ENCODE data around the gene VSIG4.
A peak's percentile ranks its signal among the peaks of the same experiment; 100 is the strongest.
"Not testable (repeated sequence)": the region's sequence is repeated elsewhere in the genome, so short reads cannot be mapped to it uniquely, and the experiment has no call there.

The VSIG4 gene

GRCh38 chrX:66039944-66040343, at the start of gene VSIG4:
Gene VSIG4 (minus strand): TSS chrX:66040080. CDS start chrX:66039998, 82 bp downstream.
- DNase-seq = no peak

- no peak for DNase-seq
Observed at GRCh38 chrX:66076801-66077200, 36.9 kb upstream of the VSIG4 start.

GRCh38 chrX:66074920-66075879, 35.3 kb upstream of the VSIG4 start:
- DNase-seq = peak; percentile 36

- no peak for DNase-seq
Observed at GRCh38 chrX:66071126-66071525, 31.2 kb upstream of the VSIG4 start.

GRCh38 chrX:66064261-66064660, 24.4 kb upstream of the VSIG4 start:
- DNase-seq = no peak

GRCh38 chrX:66057019-66057418, 17.1 kb upstream of the VSIG4 start:
- not testable (repeated sequence) for DNase-seq

GRCh38 chrX:66054978-66055377, 15.1 kb upstream of the VSIG4 start:
- no peak for DNase-seq

GRCh38 chrX:66053414-66053813, 13.5 kb upstream of the VSIG4 start:
- DNase-seq = no peak

- DNase-seq = no peak
Observed at GRCh38 chrX:66051980-66052379, 12.1 kb upstream of the VSIG4 start.

- no peak for DNase-seq
Observed at GRCh38 chrX:66050140-66050569, 10.3 kb upstream of the VSIG4 start.

GRCh38 chrX:66049056-66049455, 9.2 kb upstream of the VSIG4 start:
- no peak for DNase-seq

GRCh38 chrX:66046612-66047235, 6.8 kb upstream of the VSIG4 start:
- DNase-seq = peak; percentile 56

- DNase-seq = peak; percentile 24
Observed at GRCh38 chrX:66045894-66046293, 6.0 kb upstream of the VSIG4 start.

- no peak for DNase-seq
Observed at GRCh38 chrX:66043584-66043983, 3.7 kb upstream of the VSIG4 start.

- no peak for DNase-seq
Observed at GRCh38 chrX:66042307-66043077, 2.6 kb upstream of the VSIG4 start.

- no peak for DNase-seq
Observed at GRCh38 chrX:66038115-66038514, 1.8 kb downstream of the VSIG4 start.

- no peak for DNase-seq
Observed at GRCh38 chrX:66036231-66036630, 3.6 kb downstream of the VSIG4 start.

GRCh38 chrX:66035667-66036066, 4.2 kb downstream of the VSIG4 start:
- no peak for DNase-seq

- peak; percentile 34 for DNase-seq
Observed at GRCh38 chrX:66030505-66031317, 9.2 kb downstream of the VSIG4 start.

GRCh38 chrX:66028936-66029335, 10.9 kb downstream of the VSIG4 start:
- DNase-seq = no peak

GRCh38 chrX:66024570-66024969, 15.3 kb downstream of the VSIG4 start:
- DNase-seq = no peak

GRCh38 chrX:66024092-66024467, 15.8 kb downstream of the VSIG4 start:
- no peak for DNase-seq
